ENCODE data around the gene FHAD1. TPM values are rescaled to one million over a fixed set of nuclear protein-coding genes. Genes with fewer than 3 reads are reported as not detected.

The FHAD1 gene
- total RNA-seq, 1 donor from 2014 or later, result 1.7 TPM

DNA sequence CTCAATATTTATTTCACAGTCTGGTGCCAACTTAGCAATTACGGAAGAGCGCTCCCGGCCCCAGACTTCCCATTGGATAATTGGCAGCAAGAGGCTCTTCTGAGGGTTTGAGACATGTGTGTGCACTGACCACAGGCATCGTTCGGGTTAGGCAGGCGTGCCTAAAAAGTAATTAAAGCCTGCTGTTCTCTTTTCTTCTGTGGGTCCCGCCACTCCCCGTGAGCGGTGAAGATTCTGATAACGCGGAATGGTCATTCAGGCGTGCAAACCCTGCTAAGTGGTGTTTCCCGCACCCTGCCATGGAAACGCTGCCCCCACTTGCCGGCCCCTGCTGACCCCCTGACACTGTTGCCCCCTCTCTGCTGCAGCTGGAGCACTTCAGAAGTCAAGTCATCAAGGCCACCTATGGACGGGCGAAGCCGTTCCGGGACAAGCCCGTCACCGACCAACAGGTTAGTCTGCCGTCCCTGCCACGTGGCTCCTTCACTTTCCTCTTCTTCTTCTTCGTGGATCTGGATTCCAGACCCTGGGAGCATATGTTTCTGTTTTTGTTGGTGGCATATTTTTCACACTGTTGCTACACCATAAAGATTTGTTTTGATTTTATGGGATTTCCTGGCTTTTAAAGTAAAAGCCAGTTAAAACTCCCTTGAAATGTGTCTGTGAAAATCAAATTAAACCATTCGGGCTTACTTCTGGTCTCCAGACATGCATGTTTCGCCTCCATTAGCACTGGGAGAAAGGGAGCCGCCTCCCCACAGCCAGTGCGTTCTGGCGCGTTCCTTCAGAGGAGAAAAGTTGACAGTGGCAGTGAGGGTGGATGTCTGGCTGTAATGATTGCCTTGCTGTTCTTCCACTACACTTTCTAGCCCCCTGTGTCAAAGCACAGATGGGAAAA lies 79.9 kb downstream of the FHAD1 start:
- DNase-seq (ENCODE audit: low read depth, low spot score), result no peak
- no peak overlapping the region for H3K4me3 Mint-ChIP-seq
- H3K9me3 Mint-ChIP-seq, result no peaks in the 10 kb centered on the region
- no peaks in the 10 kb centered on the region for H3K36me3 Mint-ChIP-seq (ENCODE audit: low read depth)
- peaks cover 47% of the 10 kb centered on the region for H3K4me1 Mint-ChIP-seq
- peaks cover 4% of the 10 kb centered on the region for H3K27me3 Mint-ChIP-seq (ENCODE audit: low read depth)
- no peak overlapping the region for H3K27ac Mint-ChIP-seq (ENCODE audit: unreplicated experiment)
- TF ChIP-seq CTCF (conservative IDR thresholded peaks at IDR 0.05), result no peak

DNA sequence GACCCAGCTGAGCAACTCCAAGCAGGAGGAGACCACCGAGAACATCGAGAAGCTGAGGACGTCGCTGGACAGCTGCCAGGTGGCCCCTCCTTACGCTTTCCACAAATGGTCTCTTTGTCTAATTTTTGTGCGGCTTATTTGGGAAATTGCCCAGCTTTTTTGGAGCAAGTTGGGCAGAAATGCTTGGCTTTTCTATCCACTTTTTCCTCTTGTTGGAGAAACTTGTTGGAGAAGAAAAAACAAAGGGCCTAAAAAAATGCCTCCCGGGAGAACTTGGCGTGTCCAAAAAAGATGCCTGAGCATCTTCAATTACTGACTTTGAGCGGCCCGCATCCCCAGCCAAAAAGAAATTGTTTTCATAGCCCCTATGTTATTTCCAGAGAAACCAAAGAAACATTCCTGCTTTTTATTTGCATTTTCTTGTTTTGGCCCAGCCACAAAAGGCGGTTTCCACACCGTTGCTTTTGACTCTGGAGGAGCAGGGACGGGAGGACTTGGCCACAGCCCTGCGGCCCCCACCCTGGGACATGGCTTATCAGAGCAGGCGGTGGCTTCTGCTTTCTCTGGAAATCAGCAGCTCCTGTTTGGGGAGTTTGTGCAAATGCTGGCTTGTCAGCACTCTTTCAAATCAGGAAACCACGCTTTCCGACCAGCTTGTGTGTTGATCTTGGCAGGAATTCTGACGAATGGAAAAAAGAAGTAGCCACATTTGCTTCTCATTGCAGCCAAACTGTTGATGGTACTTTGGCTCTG lies 81.5 kb downstream of the FHAD1 start:
- Mint-ChIP-seq H3K9me3 (no peaks in the 10 kb centered on the region), H3K4me3 (no peak overlapping the region), H3K27ac (ENCODE audit: unreplicated experiment) (no peak overlapping the region), H3K4me1 (peaks cover 42% of the 10 kb centered on the region), H3K36me3 (ENCODE audit: low read depth) (no peaks in the 10 kb centered on the region), H3K27me3 (ENCODE audit: low read depth) (peaks cover 4% of the 10 kb centered on the region)
- DNase-seq (ENCODE audit: low read depth, low spot score), result no peak
- no peak for TF ChIP-seq CTCF (conservative IDR thresholded peaks at IDR 0.05)

DNA sequence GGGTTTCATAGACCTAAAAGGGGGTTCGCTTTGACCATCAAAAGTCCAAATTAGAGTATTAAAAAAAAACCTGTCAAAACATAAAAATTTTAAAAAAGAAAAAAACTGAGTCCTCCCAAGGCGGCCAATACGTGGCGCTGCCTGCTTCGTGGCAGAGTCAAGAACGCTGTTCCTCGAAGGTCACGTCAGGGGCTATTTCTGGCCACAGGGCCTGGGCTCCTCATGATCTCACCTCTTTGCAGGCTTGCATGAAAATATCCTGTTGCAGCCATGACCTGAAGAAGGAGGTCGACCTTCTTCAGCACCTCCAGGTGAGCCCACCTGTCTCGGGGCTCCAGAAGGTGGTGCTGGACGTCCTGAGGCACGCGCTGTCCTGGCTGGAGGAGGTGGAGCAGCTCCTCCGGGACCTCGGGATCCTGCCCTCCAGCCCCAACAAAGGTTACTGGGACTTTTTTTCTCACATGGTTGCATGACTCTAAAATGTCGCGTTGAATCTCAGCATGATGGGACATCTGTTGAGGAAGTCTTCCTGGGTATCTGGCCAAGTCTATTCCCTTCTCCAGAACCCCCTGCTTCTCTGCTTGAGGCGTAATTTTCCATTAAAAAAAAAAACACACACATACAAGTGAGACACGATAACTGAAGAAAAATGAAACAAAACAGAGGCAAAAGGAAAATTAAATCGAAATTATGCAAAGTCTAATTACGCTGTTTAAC lies 82.2 kb downstream of the FHAD1 start:
- Mint-ChIP-seq H3K27me3 (ENCODE audit: low read depth) (peaks cover 4% of the 10 kb centered on the region), H3K36me3 (ENCODE audit: low read depth) (no peaks in the 10 kb centered on the region), H3K4me1 (peaks cover 34% of the 10 kb centered on the region), H3K27ac (ENCODE audit: unreplicated experiment) (no peak overlapping the region), H3K9me3 (no peaks in the 10 kb centered on the region), H3K4me3 (no peak overlapping the region)
- no peak for DNase-seq (ENCODE audit: low read depth, low spot score)
- TF ChIP-seq CTCF (conservative IDR thresholded peaks at IDR 0.05), result no peak

DNA sequence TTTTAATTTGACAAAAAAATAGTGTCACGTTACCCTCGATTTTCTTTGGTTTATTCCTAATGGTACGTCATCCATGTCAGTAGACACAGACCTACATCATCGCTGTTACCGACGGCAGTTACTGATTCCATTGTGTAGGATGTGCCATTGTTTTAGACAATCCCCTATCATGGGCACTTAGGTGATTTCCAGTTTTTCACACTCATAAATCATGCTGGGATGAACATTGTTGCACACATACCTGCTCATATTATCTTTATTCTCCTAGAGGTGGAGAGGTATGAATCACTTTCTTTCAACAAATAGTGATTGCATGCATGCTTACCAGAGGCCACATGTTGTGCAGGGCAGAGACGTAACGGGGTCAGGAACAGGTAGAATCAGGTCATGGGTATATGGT lies 83.0 kb downstream of the FHAD1 start:
- Mint-ChIP-seq H3K27me3 (ENCODE audit: low read depth) (peaks cover 6% of the 10 kb centered on the region), H3K27ac (ENCODE audit: unreplicated experiment) (no peak overlapping the region), H3K36me3 (ENCODE audit: low read depth) (no peaks in the 10 kb centered on the region), H3K9me3 (no peaks in the 10 kb centered on the region), H3K4me1 (peaks cover 27% of the 10 kb centered on the region), H3K4me3 (no peak overlapping the region)
- TF ChIP-seq CTCF (conservative IDR thresholded peaks at IDR 0.05), result no peak
- no peak for DNase-seq (ENCODE audit: low read depth, low spot score)

DNA sequence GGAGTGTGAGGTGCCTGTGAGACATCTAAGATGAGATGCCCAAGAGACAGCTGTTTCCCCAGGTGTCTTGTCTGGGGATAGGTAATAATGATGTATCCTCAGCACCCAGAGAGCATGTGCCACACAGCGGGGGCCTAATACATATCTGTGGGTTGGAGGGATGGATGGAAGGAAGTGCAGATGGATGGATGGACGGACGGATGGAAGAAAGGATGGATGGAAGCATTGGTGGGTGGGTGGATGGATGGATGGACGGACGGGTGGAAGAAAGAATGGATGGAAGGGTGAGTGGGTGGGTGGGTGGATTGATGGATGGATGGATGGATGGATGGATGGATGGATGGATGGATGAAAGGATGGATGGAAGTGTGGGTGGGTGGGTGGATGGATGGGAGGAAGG lies 84.2 kb downstream of the FHAD1 start:
- H3K27ac Mint-ChIP-seq (ENCODE audit: unreplicated experiment), result no peak overlapping the region
- H3K9me3 Mint-ChIP-seq, result no peaks in the 10 kb centered on the region
- H3K4me3 Mint-ChIP-seq, result no peak overlapping the region
- no peak for TF ChIP-seq CTCF (conservative IDR thresholded peaks at IDR 0.05)
- no peaks in the 10 kb centered on the region for H3K36me3 Mint-ChIP-seq (ENCODE audit: low read depth)
- no peak for DNase-seq (ENCODE audit: low read depth, low spot score)
- peaks cover 9% of the 10 kb centered on the region for H3K27me3 Mint-ChIP-seq (ENCODE audit: low read depth)
- H3K4me1 Mint-ChIP-seq, result peaks cover 19% of the 10 kb centered on the region
